GM15510 (cell line): ENCODE measurements around the gene KLF4.

Source experiments
- POLR2A ChIP-seq: IDR thresholded peaks from 3 replicates; pipeline ENCODE4 v1.6.1; 2011; ENCODE audit warnings: borderline replicate concordance; ENCODE audit not compliant: insufficient read length; ENCODE audit errors: extremely low read depth

KLF4 gene

GRCh38 chr9:107439991-107440456 is 49.5 kb downstream of the KLF4 start:
- TF ChIP-seq POLR2A: no peak

- no peak for TF ChIP-seq POLR2A
These were observed 51.1 kb downstream of the KLF4 start for GRCh38 chr9:107438211-107439031.

- TF ChIP-seq POLR2A: no peak
These were observed 51.9 kb downstream of the KLF4 start for GRCh38 chr9:107437716-107438115.

- TF ChIP-seq POLR2A: no peak
These were observed 54.2 kb downstream of the KLF4 start for GRCh38 chr9:107435415-107435814.
